Gastroesophageal sphincter (tissue), 4 donors: ENCODE results near the gene C10orf105. TPM values are rescaled to one million over a fixed set of nuclear protein-coding genes. Genes with fewer than 3 reads are reported as not detected.

Source experiments
- ATAC-seq: fragments of 150-250 bp; one replicate; pipeline ENCODE4 v1.9.1; 2016; ENCODE audit warnings: mild to moderate bottlenecking, moderate library complexity
- H3K27ac ChIP-seq, 4 donors: fragments of 200-600 bp; sonication (generic) in 3 of 4; 1 replicate in 3 of 4; 2 replicates in 1 of 4; pipeline ENCODE4 v1.5.1; 2016 to 2019
- H3K27me3 ChIP-seq: fragments of 200-600 bp; sonication (generic); one replicate; pipeline ENCODE4 v1.5.1; 2019
- H3K36me3 ChIP-seq, 2 donors: fragments of 200-600 bp; sonication (generic); one replicate each; pipeline ENCODE4 v1.5.1; 2019; ENCODE audit warnings: control low read depth in 1 of 2
- H3K4me1 ChIP-seq, 3 donors: fragments of 200-600 bp; sonication (generic); 1 replicate in 2 of 3; 2 replicates in 1 of 3; pipeline ENCODE4 v1.5.1; 2016 to 2019; ENCODE audit warnings: control low read depth in 2 of 3
- H3K4me3 ChIP-seq, 2 donors: fragments of 200-600 bp; sonication (generic); one replicate each; pipeline ENCODE4 v1.5.1; 2019; ENCODE audit warnings: mild to moderate bottlenecking in 1 of 2, moderate library complexity in 1 of 2
- H3K9me3 ChIP-seq, 3 donors: fragments of 200-600 bp; sonication (generic); one replicate each; pipeline ENCODE4 v1.5.1; 2017 to 2019; ENCODE audit warnings: control low read depth in 2 of 3
- CTCF ChIP-seq, 4 experiments: fragments of 200-600 bp in 2 of 4; fragments of 450-650 bp in 2 of 4; sonication (generic) in 1 of 4; IDR thresholded peaks; one replicate each; pipeline ENCODE4 v1.5.1; 2017 to 2019; ENCODE audit warnings: antibody characterized with exemption in 4 of 4, mild to moderate bottlenecking in 2 of 4, moderate library complexity in 2 of 4
- EP300 ChIP-seq: sonication (generic); formaldehyde crosslinking; IDR thresholded peaks from one replicate; pipeline ENCODE4 v1.6.1; 2017; ENCODE audit warnings: antibody characterized with exemption, mild to moderate bottlenecking
- POLR2A ChIP-seq, 2 donors: fragments of 450-650 bp; IDR thresholded peaks; one replicate each; pipeline ENCODE4 v1.6.1; 2017; ENCODE audit warnings: antibody characterized with exemption in 2 of 2, mild to moderate bottlenecking in 2 of 2, moderate library complexity in 1 of 2
- POLR2AphosphoS5 ChIP-seq: sonication (generic); formaldehyde crosslinking; IDR thresholded peaks from one replicate; pipeline ENCODE4 v1.6.1; 2017; ENCODE audit warnings: antibody characterized with exemption
- WGBS, 2 donors: methylation state at CpG; one replicate each; pipeline ENCODE4 v1.1.5; 2018; ENCODE audit warnings: low coverage in 1 of 2; 5-methylcytosine and 5-hydroxymethylcytosine counted together
- total RNA-seq, 4 donors: library from RNA; depleted of rRNA; stranded (reverse); fragments of >200 nt; gene quantifications; one replicate each; pipeline ENCODE4 v1.1.0, GENCODE V29; 2016

Gene C10orf105
- total RNA-seq, 4 donors from 2014 or later = 0.13 TPM; not detected in 3

GRCh38 chr10:71664585-71664984 is 55.0 kb downstream of the C10orf105 start:
- no peak for ATAC-seq
- H3K27me3 ChIP-seq = no peaks in the 10 kb centered on the region
- H3K27ac ChIP-seq = no peak overlapping the region
- WGBS, 2 donors = 50 to 100% methylated on average over 1 to 2 of the region's 2 CpGs
- no peaks in the 10 kb centered on the region for H3K36me3 ChIP-seq
- peaks cover 0 to 39% (median 0%) of the 10 kb centered on the region in 3 donors for H3K4me1 ChIP-seq
- no peak for TF ChIP-seq POLR2AphosphoS5
- TF ChIP-seq POLR2A (IDR thresholded peaks at IDR 0.05) = no peak
- no peak for TF ChIP-seq EP300
- TF ChIP-seq CTCF (IDR thresholded peaks at IDR 0.05) = no peak
- H3K4me3 ChIP-seq = no peak overlapping the region
- H3K9me3 ChIP-seq = no peaks in the 10 kb centered on the region

- no peak for ATAC-seq
- no peaks in the 10 kb centered on the region for H3K27me3 ChIP-seq
- H3K4me3 ChIP-seq = no peak overlapping the region
- H3K4me1 ChIP-seq = peaks cover 0 to 39% (median 0%) of the 10 kb centered on the region in 3 donors
- TF ChIP-seq POLR2AphosphoS5 (no peak), CTCF (IDR thresholded peaks at IDR 0.05) (no peak), EP300 (no peak)
- H3K36me3 ChIP-seq = no peaks in the 10 kb centered on the region
- H3K9me3 ChIP-seq = no peaks in the 10 kb centered on the region
- H3K27ac ChIP-seq = no peak overlapping the region
- 85 to 97% methylated on average over 4 to 7 of the region's 7 CpGs for WGBS, 2 donors
Measured at GRCh38 chr10:71663311-71663710, 56.3 kb downstream of the C10orf105 start.

- Histone ChIP-seq H3K27me3 (no peaks in the 10 kb centered on the region), H3K36me3 (no peaks in the 10 kb centered on the region), H3K4me1 (peaks cover 0 to 26% (median 0%) of the 10 kb centered on the region in 3 donors), H3K27ac (no peak overlapping the region), H3K9me3 (no peaks in the 10 kb centered on the region), H3K4me3 (no peak overlapping the region)
- TF ChIP-seq POLR2A (IDR thresholded peaks at IDR 0.05) = no peak
- TF ChIP-seq POLR2AphosphoS5 = no peak
- TF ChIP-seq EP300 = no peak
- TF ChIP-seq CTCF (IDR thresholded peaks at IDR 0.05) = no peak
- 77 to 81% methylated on average over 7 to 10 of the region's 28 CpGs for WGBS, 2 donors
- ATAC-seq = no peak
Measured at GRCh38 chr10:71661779-71662336, 57.7 kb downstream of the C10orf105 start.

Other genes with a start within 250 kb of the C10orf105 start
- gene VSIR, start 53.7 kb upstream of the C10orf105 start, total RNA-seq = 10 to 100 TPM; 34.7 to 83.6 (median 61.6) TPM
- 100 to 1,000 TPM; 604 to 881 (median 718) TPM for gene PSAP, start 131.5 kb upstream of the C10orf105 start, total RNA-seq
- 10 to 100 TPM; 31.8 to 48.0 (median 37.3) TPM for gene CHST3, start 244.6 kb upstream of the C10orf105 start, total RNA-seq